Ishikawa (cell line): Measurements from ENCODE around the gene RFPL1.

ENCODE experiments used
- EP300 ChIP-seq: IDR thresholded peaks from 2 replicates; pipeline ENCODE4 v1.6.1; 2012; ENCODE audit warnings: borderline replicate concordance
- FOXM1 ChIP-seq: IDR thresholded peaks from 2 replicates; pipeline ENCODE4 v1.6.1; 2012; ENCODE audit warnings: low read depth, borderline replicate concordance
- YY1 ChIP-seq: IDR thresholded peaks from 2 replicates; pipeline ENCODE4 v1.6.1; 2012; ENCODE audit warnings: low read depth
- TF ChIP-seq, protein P1 (sequence below): IDR thresholded peaks from 2 replicates; pipeline ENCODE4 v1.6.1; 2012
- TF ChIP-seq, protein P2 (sequence below): IDR thresholded peaks from 2 replicates; pipeline ENCODE4 v1.6.1; 2012; ENCODE audit warnings: low read depth, mild to moderate bottlenecking

DNA sequence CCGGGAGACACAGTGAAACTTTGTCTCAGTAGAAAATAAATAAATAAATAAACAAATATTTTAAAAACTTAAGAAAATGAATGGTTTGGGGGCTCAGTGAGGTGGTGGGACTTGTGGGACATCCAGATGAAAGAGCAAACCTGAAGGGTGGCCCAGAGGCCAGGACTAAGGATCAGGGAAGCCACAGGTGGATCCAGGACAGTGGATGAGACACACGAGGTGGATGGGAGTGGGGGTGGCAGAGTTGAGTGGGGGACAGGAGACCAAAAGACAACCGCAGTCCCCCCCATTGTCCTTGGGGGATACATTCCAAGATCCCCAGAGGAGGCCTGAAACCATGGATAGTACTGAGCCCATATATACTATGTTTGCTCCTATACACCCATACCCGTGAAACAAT lies 7.1 kb downstream of the RFPL1 start:
- no peak for TF ChIP-seq FOXM1
- TF ChIP-seq, protein P1, sequence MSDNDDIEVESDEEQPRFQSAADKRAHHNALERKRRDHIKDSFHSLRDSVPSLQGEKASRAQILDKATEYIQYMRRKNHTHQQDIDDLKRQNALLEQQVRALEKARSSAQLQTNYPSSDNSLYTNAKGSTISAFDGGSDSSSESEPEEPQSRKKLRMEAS, result no peak
- TF ChIP-seq, protein P2, sequence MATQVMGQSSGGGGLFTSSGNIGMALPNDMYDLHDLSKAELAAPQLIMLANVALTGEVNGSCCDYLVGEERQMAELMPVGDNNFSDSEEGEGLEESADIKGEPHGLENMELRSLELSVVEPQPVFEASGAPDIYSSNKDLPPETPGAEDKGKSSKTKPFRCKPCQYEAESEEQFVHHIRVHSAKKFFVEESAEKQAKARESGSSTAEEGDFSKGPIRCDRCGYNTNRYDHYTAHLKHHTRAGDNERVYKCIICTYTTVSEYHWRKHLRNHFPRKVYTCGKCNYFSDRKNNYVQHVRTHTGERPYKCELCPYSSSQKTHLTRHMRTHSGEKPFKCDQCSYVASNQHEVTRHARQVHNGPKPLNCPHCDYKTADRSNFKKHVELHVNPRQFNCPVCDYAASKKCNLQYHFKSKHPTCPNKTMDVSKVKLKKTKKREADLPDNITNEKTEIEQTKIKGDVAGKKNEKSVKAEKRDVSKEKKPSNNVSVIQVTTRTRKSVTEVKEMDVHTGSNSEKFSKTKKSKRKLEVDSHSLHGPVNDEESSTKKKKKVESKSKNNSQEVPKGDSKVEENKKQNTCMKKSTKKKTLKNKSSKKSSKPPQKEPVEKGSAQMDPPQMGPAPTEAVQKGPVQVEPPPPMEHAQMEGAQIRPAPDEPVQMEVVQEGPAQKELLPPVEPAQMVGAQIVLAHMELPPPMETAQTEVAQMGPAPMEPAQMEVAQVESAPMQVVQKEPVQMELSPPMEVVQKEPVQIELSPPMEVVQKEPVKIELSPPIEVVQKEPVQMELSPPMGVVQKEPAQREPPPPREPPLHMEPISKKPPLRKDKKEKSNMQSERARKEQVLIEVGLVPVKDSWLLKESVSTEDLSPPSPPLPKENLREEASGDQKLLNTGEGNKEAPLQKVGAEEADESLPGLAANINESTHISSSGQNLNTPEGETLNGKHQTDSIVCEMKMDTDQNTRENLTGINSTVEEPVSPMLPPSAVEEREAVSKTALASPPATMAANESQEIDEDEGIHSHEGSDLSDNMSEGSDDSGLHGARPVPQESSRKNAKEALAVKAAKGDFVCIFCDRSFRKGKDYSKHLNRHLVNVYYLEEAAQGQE, result no peak
- no peak for TF ChIP-seq YY1
- TF ChIP-seq EP300, result no peak
